HepG2 (cell line): ENCODE measurements around the gene ZNF333. TPM values are rescaled to one million over a fixed set of nuclear protein-coding genes. Genes with fewer than 3 reads are reported as not detected.
"Not testable (repeated sequence)": the region's sequence is repeated elsewhere in the genome, so short reads cannot be mapped to it uniquely, and the experiment has no call there.

Experiments used
- ATAC-seq: fragments of 200-7000 bp; cut with Tn5 transposase; 3 replicates; pipeline ENCODE4 v1.9.1; 2020; ENCODE audit warnings: mild to moderate bottlenecking, moderate library complexity
- BruUV-seq: library from RNA; stranded (reverse); fragments of 400-500 nt; replicated peaks from 2 replicates; lab custom pipeline; 2021; lab: Mats Ljungman, UMichigan
- CTCF ChIA-PET: fragments of 300-600 bp; formaldehyde crosslinking; extraction: SDS; loops from one replicate; lab custom pipeline; 2021; ENCODE audit warnings: low total read pairs, inconsistent platforms, low intra/inter-chr PET ratio; lab: Yijun Ruan, JAX
- POLR2A ChIA-PET: fragments of 350-600 bp; sonication (Branson Sonifier 250); formaldehyde crosslinking; loops from one replicate; lab custom pipeline; 2020; ENCODE audit warnings: antibody characterized with exemption, inconsistent platforms; lab: Yijun Ruan, JAX
- DNase-seq: peaks from one replicate; pipeline ENCODE4 v3.0.0-alpha.2; 2015; ENCODE audit warnings: low spot score
- FAIRE-seq: peaks from 3 replicates; lab custom pipeline; 2011; peaks lifted over from hg19 to GRCh38; lab: Jason Lieb, UNC
- H2AFZ ChIP-seq: one replicate; pipeline ENCODE4 v1.6.1; 2011; ENCODE audit warnings: low read length, inconsistent platforms
- H3K27ac ChIP-seq: fragments of 300-600 bp; 3 replicates; pipeline ENCODE4 v1.8.0; 2011; ENCODE audit warnings: mixed run types, mild to moderate bottlenecking, mixed read lengths, low read length, inconsistent platforms; ENCODE audit not compliant: insufficient read depth; ENCODE audit errors: extremely low read length
- H3K27me3 ChIP-seq, 2 experiments: fragments of 200-600 bp in 1 of 2; 2 replicates in 1 of 2; 3 replicates in 1 of 2; pipeline versions ENCODE4 v1.6.0 to v1.8.0; 2011; ENCODE audit warnings: low read length in 2 of 2, mild to moderate bottlenecking in 2 of 2, moderate library complexity in 2 of 2, inconsistent platforms in 1 of 2; ENCODE audit not compliant: insufficient read depth in 2 of 2, control insufficient read depth in 1 of 2
- H3K36me3 ChIP-seq, 2 experiments: fragments of 200-600 bp in 1 of 2; replicated peaks in 1 of 2; 2 replicates in 1 of 2; 3 replicates in 1 of 2; pipeline versions ENCODE4 v1.5.1 to v1.8.0; 2011; ENCODE audit warnings: low read length in 2 of 2, inconsistent platforms in 1 of 2; ENCODE audit not compliant: insufficient read depth in 2 of 2, control insufficient read depth in 1 of 2
- H3K4me1 ChIP-seq: 2 replicates; pipeline ENCODE4 v1.5.1; 2012; ENCODE audit warnings: low read length, inconsistent platforms; ENCODE audit not compliant: insufficient read depth
- H3K4me2 ChIP-seq: 2 replicates; pipeline ENCODE4 v1.6.0; 2011; ENCODE audit warnings: low read depth, low read length, inconsistent platforms
- H3K4me3 ChIP-seq, 3 experiments: fragments of 200-600 bp in 1 of 3; sonication (generic), shearing (Covaris generic) in 1 of 3; replicated peaks in 1 of 3; 2 replicates each; pipeline ENCODE4 v1.5.1; 2011 to 2016; ENCODE audit warnings: low read length in 3 of 3, inconsistent platforms in 2 of 3, low read depth in 2 of 3, mild to moderate bottlenecking in 2 of 3, control low read depth in 1 of 3, mixed read lengths in 1 of 3; ENCODE audit not compliant: insufficient read depth in 1 of 3
- H3K79me2 ChIP-seq: one replicate; pipeline ENCODE4 v1.6.1; 2011; ENCODE audit warnings: low read length, inconsistent platforms; ENCODE audit not compliant: insufficient read depth
- H3K9ac ChIP-seq: 2 replicates; pipeline ENCODE4 v1.6.0; 2011; ENCODE audit warnings: mild to moderate bottlenecking, low read depth, low read length, inconsistent platforms; ENCODE audit not compliant: insufficient read depth
- H3K9me3 ChIP-seq: 2 replicates; pipeline ENCODE4 v1.5.1; 2012; ENCODE audit warnings: mild to moderate bottlenecking, low read length
- H4K20me1 ChIP-seq: 2 replicates; pipeline ENCODE4 v1.6.0; 2011; ENCODE audit warnings: inconsistent platforms, mild to moderate bottlenecking, low read length, moderate library complexity; ENCODE audit not compliant: insufficient read depth
- GPN1 ChIP-seq: sonication (generic); formaldehyde crosslinking; IDR thresholded peaks from 2 replicates; pipeline ENCODE4 v1.5.1; 2020; ENCODE audit warnings: missing genetic modification reagents, borderline replicate concordance
- HNRNPUL1 ChIP-seq: fragments of 200-400 bp; formaldehyde crosslinking; IDR thresholded peaks from 2 replicates; pipeline ENCODE4 v1.6.1; 2017; ENCODE audit warnings: low read depth, mild to moderate bottlenecking, low read length, moderate library complexity
- HOXD1 ChIP-seq: sonication (generic); formaldehyde crosslinking; IDR thresholded peaks from 2 replicates; pipeline ENCODE4 v1.5.0; 2020; ENCODE audit warnings: missing genetic modification reagents
- NR2F2 ChIP-seq: IDR thresholded peaks from 2 replicates; pipeline ENCODE4 v1.6.1; 2012; ENCODE audit warnings: low read depth, inconsistent platforms, borderline replicate concordance
- SOX13 ChIP-seq, 3 experiments: fragments of 450-650 bp in 1 of 3; sonication (generic) in 1 of 3; formaldehyde crosslinking in 1 of 3; IDR thresholded peaks in 2 of 3; conservative IDR thresholded peaks in 1 of 3; 2 replicates each; pipeline versions ENCODE4 v1.5.0 to v1.6.1; 2016 to 2020; ENCODE audit warnings: antibody characterized with exemption in 1 of 3, mild to moderate bottlenecking in 1 of 3, missing compliant biosample characterization in 1 of 3, missing genetic modification reagents in 1 of 3, moderate library complexity in 1 of 3
- ZIK1 ChIP-seq: sonication (generic); formaldehyde crosslinking; IDR thresholded peaks from 2 replicates; pipeline ENCODE4 v1.5.0; 2020; ENCODE audit warnings: mild to moderate bottlenecking, low read depth, missing genetic modification reagents, borderline replicate concordance
- ZNF207 ChIP-seq: fragments of 450-650 bp; IDR thresholded peaks from 2 replicates; pipeline ENCODE4 v1.6.1; 2016; ENCODE audit warnings: antibody characterized with exemption, borderline replicate concordance
- ZNF383 ChIP-seq: sonication (generic); formaldehyde crosslinking; IDR thresholded peaks from 2 replicates; pipeline ENCODE4 v1.4.0; 2020; ENCODE audit warnings: missing genetic modification reagents, mild to moderate bottlenecking, borderline replicate concordance
- ZNF543 ChIP-seq: sonication (generic); formaldehyde crosslinking; IDR thresholded peaks from 2 replicates; pipeline ENCODE4 v1.4.0; 2020; ENCODE audit warnings: mild to moderate bottlenecking, missing genetic modification reagents
- ZNF546 ChIP-seq: sonication (generic); formaldehyde crosslinking; conservative IDR thresholded peaks from 2 replicates; pipeline ENCODE4 v1.8.1; 2023; ENCODE audit warnings: mild to moderate bottlenecking, missing genetic modification reagents
- ZNF639 ChIP-seq: conservative IDR thresholded peaks from 2 replicates; pipeline ENCODE4 v1.6.1; 2018; ENCODE audit warnings: missing genetic modification reagents
- ZNF883 ChIP-seq: sonication (generic); formaldehyde crosslinking; IDR thresholded peaks from 2 replicates; pipeline ENCODE4 v1.5.1; 2020; ENCODE audit warnings: mild to moderate bottlenecking, missing genetic modification reagents; ENCODE audit errors: not compliant biosample characterization
- WGBS: methylation state at CpG from one replicate; pipeline ENCODE4 v1.1.6; 2017; ENCODE audit warnings: low lambda C conversion rate; 5-methylcytosine and 5-hydroxymethylcytosine counted together
- in situ Hi-C: cut with HindIII; loops from 2 replicates; pipeline ENCODE4 v1.10.0; 2017; ENCODE audit warnings: low pct_unique_long_range_greater_than_20kb; ENCODE audit not compliant: extremely low pct_ligation_motif_present
- intact Hi-C: fragments of 100-400 bp; cut with micrococcal nuclease; formaldehyde crosslinking; loops from one replicate; pipeline ENCODE4 v1.10.0; 2022; ENCODE audit not compliant: unreplicated experiment
- polyA plus RNA-seq, 8 experiments: library from polyadenylated mRNA; depleted of rRNA in 3 of 8; stranded (reverse) in 7 of 8; unstranded in 1 of 8; fragments of >200 nt; fragmentation: Illumina TruSeq in 4 of 8; extraction: Trizol in 4 of 8; gene quantifications; 2 replicates each; pipeline versions ENCODE4 v1.2.1 to v1.2.3, GENCODE V29; 2011 to 2016; ENCODE audit warnings: low read depth in 4 of 8, missing spikeins in 1 of 8, mixed read lengths in 1 of 8; ENCODE audit not compliant: insufficient read depth in 1 of 8
- total RNA-seq, 5 experiments: library from RNA; depleted of rRNA; stranded (reverse); fragments of >200 nt; fragmentation: Illumina TruSeq; extraction: Trizol; gene quantifications; 2 replicates each; pipeline ENCODE4 v1.2.3, GENCODE V29; 2016; ENCODE audit warnings: low read depth in 1 of 5
- TF ChIP-seq, protein P1 (sequence below): sonication (generic); formaldehyde crosslinking; IDR thresholded peaks from 2 replicates; pipeline ENCODE4 v1.5.0; 2020; ENCODE audit warnings: mild to moderate bottlenecking, missing genetic modification reagents
- TF ChIP-seq, protein P2 (sequence below): IDR thresholded peaks from 2 replicates; pipeline ENCODE4 v1.6.1; 2016

ZNF333 gene
- total and polyA plus RNA-seq, 2 of the 13 experiments (the other 11 are each of a cell fraction or from before 2014, with no cell fraction given) = 3.4 to 6.4 TPM

DNA sequence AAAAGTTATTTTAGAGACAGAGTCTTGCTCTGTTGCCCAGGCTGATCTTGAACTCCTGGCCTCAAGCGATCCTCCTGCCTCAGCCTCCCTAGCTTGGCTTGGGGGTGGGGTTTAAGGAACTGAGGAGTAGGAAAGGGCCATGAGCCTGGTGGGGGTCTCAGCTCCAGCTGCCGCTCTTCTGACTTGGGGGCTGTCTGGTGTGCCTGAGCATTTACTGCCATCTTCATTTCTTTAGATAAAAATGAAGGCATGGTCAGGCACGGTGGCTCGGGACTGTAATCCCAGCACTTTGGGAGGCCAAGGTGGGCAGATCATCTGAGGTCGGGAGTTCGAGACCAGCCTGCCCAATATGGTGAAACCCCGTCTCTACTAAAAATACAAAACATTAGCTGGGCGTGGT is 85.5 kb downstream of the ZNF333 start:
- H3K4me1 ChIP-seq, in situ Hi-C loops, POLR2A ChIA-PET, CTCF ChIA-PET, ATAC-seq, H2AFZ ChIP-seq, H3K27ac ChIP-seq, H3K9me3 ChIP-seq, intact Hi-C loops, H3K4me3 ChIP-seq, H3K9ac ChIP-seq, H3K36me3 ChIP-seq, H3K27me3 ChIP-seq, FAIRE-seq, BruUV-seq, DNase-seq, H4K20me1 ChIP-seq, H3K79me2 ChIP-seq, H3K4me2 ChIP-seq: not testable (repeated sequence)
- 22% methylated on average over 5 of the region's 8 CpGs for WGBS

DNA sequence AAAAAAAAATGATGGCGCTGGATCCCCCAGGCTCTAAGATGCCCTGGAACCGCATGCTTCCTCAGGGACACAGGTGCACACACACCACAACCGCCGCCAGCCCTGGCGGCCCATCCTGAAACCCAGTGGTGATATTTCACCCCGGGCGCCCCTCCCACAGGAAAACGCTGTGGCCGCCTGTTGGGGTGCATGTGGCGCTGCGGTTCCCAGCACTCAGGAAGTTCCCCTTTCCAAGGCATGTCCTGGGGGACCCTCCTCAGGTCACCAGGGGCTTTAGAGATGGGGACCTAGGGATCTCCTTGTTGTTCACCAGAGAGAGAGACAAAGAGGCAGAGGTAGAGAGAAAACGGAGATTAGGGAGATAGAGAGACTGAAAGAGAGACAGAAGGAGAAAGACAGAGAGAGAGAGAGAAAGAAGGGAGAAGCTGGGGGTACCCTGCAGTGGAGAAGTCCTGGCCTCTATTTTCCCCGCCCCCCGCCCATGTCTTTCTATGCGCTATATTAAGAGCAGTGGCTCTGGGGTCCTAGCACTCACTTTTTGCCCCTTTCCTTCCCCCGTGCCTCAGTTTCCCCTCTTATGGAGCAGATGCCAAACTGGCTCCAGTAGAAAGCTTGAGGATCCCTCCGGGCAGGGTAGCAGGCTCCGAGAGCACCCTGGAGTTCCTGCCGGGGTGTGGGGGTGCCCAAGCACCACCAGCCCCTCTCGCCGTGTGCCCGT is 86.2 kb downstream of the ZNF333 start:
- ChIA-PET POLR2A (no interaction called here), CTCF (no interaction called here)
- Histone ChIP-seq H2AFZ (no peak overlapping the region), H3K27ac (no peak overlapping the region), H3K9me3 (no peaks in the 10 kb centered on the region), H3K4me1 (no peaks in the 10 kb centered on the region), H3K4me3 (no peak overlapping the region), H4K20me1 (no peaks in the 10 kb centered on the region), H3K79me2 (no peaks in the 10 kb centered on the region), H3K9ac (no peak overlapping the region), H3K36me3 (no peaks in the 10 kb centered on the region), H3K4me2 (no peak overlapping the region), H3K27me3 (0 out of 5 replicates have a peak, but pooled peaks cover 0 to 5% of the 10 kb centered on the region in 2 experiments)
- in situ Hi-C loops (no loop called here), intact Hi-C loops (no loop called here)
- BruUV-seq = no TSS peak
- FAIRE-seq = no peak
- 17% methylated on average over 19 of the region's 22 CpGs for WGBS
- ATAC-seq = no peak; the same call in 2 of the 3 replicates
- DNase-seq = no peak
- TF ChIP-seq SOX13 (IDR thresholded peaks at IDR 0.05) (no peak), SOX13 (CRISPR knock-in tag; conservative IDR thresholded peaks at IDR 0.05 in 1 of 2, IDR thresholded peaks at IDR 0.05 in 1 of 2) (no peak), ZNF639 (CRISPR knock-in tag) (no peak), ZNF207 (no peak), GPN1 (CRISPR knock-in tag) (no peak), ZNF883 (no peak), ZNF543 (CRISPR knock-in tag) (no peak), NR2F2 (no peak), ZIK1 (CRISPR knock-in tag) (no peak), HNRNPUL1 (no peak), ZNF546 (CRISPR knock-in tag) (no peak), HOXD1 (no peak), ZNF383 (CRISPR knock-in tag) (no peak)
- TF ChIP-seq, protein P1, sequence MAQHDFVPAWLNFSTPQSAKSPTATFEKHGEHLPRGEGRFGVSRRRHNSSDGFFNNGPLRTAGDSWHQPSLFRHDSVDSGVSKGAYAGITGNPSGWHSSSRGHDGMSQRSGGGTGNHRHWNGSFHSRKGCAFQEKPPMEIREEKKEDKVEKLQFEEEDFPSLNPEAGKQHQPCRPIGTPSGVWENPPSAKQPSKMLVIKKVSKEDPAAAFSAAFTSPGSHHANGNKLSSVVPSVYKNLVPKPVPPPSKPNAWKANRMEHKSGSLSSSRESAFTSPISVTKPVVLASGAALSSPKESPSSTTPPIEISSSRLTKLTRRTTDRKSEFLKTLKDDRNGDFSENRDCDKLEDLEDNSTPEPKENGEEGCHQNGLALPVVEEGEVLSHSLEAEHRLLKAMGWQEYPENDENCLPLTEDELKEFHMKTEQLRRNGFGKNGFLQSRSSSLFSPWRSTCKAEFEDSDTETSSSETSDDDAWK (CRISPR knock-in tag) = no peak
- TF ChIP-seq, protein P2, sequence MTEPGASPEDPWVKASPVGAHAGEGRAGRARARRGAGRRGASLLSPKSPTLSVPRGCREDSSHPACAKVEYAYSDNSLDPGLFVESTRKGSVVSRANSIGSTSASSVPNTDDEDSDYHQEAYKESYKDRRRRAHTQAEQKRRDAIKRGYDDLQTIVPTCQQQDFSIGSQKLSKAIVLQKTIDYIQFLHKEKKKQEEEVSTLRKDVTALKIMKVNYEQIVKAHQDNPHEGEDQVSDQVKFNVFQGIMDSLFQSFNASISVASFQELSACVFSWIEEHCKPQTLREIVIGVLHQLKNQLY (CRISPR knock-in tag) = no peak
